IPS-15b (cell line): ENCODE results near the gene TXLNG.

Experiments used
- H3K27me3 ChIP-seq: one replicate; pipeline ENCODE4 v1.6.1; 2013; ENCODE audit warnings: low read length; ENCODE audit not compliant: control insufficient read depth, insufficient read depth
- H3K36me3 ChIP-seq: one replicate; pipeline ENCODE4 v1.6.1; 2013; ENCODE audit warnings: low read length; ENCODE audit not compliant: control insufficient read depth, insufficient read depth
- H3K4me1 ChIP-seq: one replicate; pipeline ENCODE4 v1.6.1; 2013; ENCODE audit warnings: mild to moderate bottlenecking, low read length; ENCODE audit not compliant: control insufficient read depth, insufficient read depth
- H3K4me3 ChIP-seq: one replicate; pipeline ENCODE4 v1.5.1; 2013; ENCODE audit warnings: low read depth, low read length
- H3K9ac ChIP-seq: one replicate; pipeline ENCODE4 v1.6.1; 2013; ENCODE audit warnings: low read depth, mild to moderate bottlenecking, low read length
- H3K9me3 ChIP-seq: one replicate; pipeline ENCODE4 v1.6.1; 2013; ENCODE audit warnings: mild to moderate bottlenecking, low read length; ENCODE audit not compliant: control insufficient read depth, insufficient read depth

The TXLNG gene

DNA sequence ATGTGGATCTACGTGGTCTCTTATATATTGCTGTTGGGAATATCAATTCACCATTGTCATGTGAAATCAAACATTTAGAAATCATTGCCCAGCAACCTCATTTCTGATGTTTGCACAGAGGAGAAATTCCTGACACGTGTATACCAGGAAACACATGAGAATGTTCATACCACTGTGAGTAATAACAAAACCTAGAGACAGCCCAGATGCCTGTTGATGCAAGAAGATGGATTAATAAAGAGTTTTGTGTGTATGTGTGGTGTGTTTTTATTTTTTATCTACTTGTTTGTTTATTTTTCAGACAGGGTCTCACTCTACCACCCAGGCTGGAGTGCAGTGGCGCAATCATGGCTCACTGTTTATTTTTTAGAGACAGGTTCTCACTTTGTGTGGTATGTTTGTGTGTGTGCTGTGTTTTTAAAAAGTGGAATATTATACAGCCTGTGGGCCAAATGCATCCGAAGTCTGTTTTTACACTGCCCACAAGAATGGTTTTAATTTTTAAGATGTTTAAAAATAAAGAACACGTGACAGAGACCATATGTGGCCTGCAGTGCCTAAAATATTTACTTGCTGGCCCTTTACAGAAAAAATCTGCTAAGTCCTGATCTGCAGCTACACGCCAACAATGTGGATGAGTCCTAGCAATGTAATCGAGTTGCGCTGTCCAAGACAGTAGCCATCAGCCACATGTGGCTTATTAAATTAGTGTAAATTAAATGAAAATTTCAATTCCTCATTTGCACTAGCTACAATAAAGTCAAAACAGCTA lies 39.2 kb downstream of the TXLNG start:
- Histone ChIP-seq H3K9ac (no peak overlapping the region), H3K27me3 (no peaks in the 10 kb centered on the region), H3K9me3 (no peaks in the 10 kb centered on the region), H3K4me1 (peaks cover 8% of the 10 kb centered on the region), H3K36me3 (peaks cover 6% of the 10 kb centered on the region), H3K4me3 (no peak overlapping the region)

DNA sequence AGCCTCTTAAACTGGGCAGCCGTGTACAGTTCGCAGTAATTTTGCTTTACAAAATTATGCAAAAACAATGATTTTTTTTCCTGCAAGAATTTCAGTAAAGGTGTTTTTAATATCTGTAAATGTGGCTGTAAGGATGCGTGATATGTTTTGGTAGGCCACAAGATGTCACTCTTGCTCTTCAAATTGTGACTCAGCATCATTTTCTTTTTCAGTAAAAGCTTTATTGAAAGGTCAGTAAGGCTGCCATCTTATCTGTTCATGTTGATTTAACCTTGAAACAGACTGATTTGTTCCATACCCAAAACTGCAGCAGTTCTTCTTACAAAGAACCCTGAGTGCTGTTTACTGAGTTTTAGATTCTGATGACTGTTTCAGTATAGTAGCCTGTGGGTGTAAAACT lies 39.9 kb downstream of the TXLNG start:
- H3K4me3 ChIP-seq: no peak overlapping the region
- H3K9me3 ChIP-seq: no peaks in the 10 kb centered on the region
- H3K36me3 ChIP-seq: peaks cover 6% of the 10 kb centered on the region
- peaks cover 8% of the 10 kb centered on the region for H3K4me1 ChIP-seq
- no peak overlapping the region for H3K9ac ChIP-seq
- H3K27me3 ChIP-seq: no peaks in the 10 kb centered on the region

DNA sequence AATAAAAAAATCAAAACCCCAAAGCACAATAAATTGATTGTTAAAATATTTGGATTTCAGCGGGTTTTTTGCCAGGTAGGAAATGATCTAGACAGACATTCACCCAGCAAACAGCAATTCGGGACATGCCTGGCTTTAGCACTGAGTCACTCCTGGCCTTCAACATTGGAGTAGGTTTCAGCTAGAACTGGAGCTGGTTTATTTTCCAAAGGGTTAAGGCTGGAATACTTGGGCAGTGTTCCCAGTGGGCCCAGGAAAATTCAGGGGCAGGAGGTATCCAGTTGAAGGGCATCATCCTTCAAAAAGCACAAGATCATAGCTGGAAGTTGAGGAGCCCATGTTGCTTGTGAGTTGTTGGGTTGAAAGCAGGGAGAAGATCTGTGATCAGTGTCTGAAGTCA lies 41.0 kb downstream of the TXLNG start:
- H3K9ac ChIP-seq: no peak overlapping the region
- peaks cover 8% of the 10 kb centered on the region for H3K4me1 ChIP-seq
- H3K27me3 ChIP-seq: no peaks in the 10 kb centered on the region
- H3K9me3 ChIP-seq: no peaks in the 10 kb centered on the region
- no peak overlapping the region for H3K4me3 ChIP-seq
- H3K36me3 ChIP-seq: peaks cover 12% of the 10 kb centered on the region

DNA sequence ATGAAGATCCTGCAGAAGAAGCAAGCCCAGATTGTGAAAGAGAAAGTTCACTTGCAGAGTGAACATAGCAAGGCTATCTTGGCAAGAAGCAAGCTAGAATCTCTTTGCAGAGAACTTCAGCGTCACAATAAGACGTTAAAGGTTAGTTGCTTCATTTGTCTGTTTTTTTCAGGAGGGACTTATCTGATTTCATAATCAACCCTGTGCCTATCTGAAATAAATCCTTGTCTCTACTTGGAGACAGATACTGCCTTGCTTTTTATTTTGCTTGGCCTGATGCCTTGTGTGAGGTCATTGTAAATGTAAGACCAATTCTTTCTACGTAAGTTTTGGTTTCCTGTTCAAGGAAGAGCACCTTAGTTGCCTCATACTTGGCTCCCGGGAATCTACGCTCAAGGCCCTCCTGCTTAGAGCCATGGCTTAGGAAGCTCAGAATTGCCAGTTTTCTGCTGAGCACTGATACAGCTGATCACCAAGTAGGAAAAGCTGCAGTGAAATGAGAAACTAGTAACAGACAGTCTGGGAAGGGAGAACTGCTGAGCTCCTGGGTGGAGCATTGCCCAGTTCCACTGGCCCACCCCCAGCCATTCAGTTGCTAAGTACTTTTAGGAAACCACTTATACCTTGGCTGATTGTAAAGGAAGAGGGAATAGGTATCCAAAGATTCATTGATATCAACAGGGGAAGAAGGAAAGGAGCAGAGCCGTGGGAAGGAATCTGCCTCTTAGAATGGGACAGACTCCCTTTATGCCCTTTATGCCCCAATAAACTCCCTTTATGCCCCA lies 42.0 kb downstream of the TXLNG start:
- H3K4me1 ChIP-seq: peaks cover 8% of the 10 kb centered on the region
- peaks cover 14% of the 10 kb centered on the region for H3K36me3 ChIP-seq
- no peaks in the 10 kb centered on the region for H3K9me3 ChIP-seq
- no peaks in the 10 kb centered on the region for H3K27me3 ChIP-seq
- no peak overlapping the region for H3K9ac ChIP-seq
- H3K4me3 ChIP-seq: no peak overlapping the region

DNA sequence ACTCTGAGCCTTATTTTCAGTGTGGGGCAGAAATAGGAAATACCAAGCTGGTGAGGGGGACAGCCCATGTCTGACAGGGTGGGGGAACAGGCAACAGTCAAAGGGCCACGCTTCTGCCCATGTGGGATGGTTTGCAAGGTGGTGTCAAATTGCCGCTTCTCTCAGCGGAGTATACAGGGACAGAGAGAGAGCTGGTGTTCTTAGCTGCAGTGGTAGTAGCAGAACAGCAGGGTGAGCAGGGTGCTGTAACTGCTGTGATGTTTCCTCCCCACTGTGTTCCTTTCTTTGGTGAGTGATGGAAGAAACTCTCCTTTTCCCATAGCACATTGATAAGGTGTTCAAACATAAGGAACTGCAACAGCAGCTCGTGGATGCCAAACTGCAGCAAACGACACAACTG lies 46.0 kb downstream of the TXLNG start:
- peaks cover 36% of the 10 kb centered on the region for H3K36me3 ChIP-seq

DNA sequence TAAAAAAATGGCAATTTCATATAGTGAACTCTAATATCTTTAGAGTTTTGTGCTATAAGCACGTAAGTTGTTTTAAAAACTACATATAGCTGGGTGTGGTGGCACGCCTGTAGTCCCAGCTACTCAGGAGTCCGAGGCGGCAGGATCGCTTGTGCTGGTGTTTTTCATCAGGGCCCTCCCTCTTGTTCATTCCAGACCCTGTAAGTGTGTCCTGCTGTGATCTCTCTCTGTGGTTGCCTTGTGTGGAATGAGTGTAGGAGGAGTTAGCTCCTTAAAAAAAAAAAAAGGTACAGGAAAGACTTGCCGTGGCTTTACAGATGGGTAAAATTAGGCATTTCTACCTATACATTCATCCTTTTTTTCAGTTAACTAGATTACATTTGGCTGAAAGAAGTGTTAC lies 48.5 kb downstream of the TXLNG start:
- Histone ChIP-seq H3K9me3 (no peaks in the 10 kb centered on the region), H3K9ac (no peak overlapping the region), H3K36me3 (peaks cover 53% of the 10 kb centered on the region), H3K4me3 (no peak overlapping the region), H3K4me1 (peaks cover 16% of the 10 kb centered on the region), H3K27me3 (no peaks in the 10 kb centered on the region)

More for the DNA sequence above, 46.0 kb downstream of the TXLNG start:
- Histone ChIP-seq H3K4me1 (peaks cover 6% of the 10 kb centered on the region), H3K9ac (no peak overlapping the region), H3K9me3 (no peaks in the 10 kb centered on the region), H3K4me3 (no peak overlapping the region), H3K27me3 (no peaks in the 10 kb centered on the region)

DNA sequence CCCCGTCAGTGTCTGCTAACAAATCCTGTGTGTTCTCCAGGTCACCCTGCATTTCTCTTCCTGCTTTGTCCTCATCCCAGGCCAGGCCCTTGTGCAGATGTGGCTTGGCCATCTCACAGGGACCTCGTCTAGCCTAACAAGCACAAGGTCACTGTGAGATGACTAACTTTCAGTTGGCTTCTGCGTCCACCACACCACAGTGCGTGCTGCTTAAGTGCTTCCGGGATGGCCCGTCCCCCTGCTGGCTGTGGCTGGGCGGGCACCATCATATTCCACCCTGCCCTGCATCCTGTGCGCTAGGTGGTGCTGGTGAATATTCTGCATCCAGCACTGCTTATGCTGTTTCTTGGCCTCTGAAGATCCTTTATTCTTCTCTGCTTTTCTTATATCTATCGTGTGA lies 50.1 kb downstream of the TXLNG start:
- Histone ChIP-seq H3K36me3 (peaks cover 57% of the 10 kb centered on the region), H3K9me3 (no peaks in the 10 kb centered on the region), H3K4me3 (no peak overlapping the region), H3K27me3 (no peaks in the 10 kb centered on the region), H3K4me1 (peaks cover 18% of the 10 kb centered on the region), H3K9ac (no peak overlapping the region)

DNA sequence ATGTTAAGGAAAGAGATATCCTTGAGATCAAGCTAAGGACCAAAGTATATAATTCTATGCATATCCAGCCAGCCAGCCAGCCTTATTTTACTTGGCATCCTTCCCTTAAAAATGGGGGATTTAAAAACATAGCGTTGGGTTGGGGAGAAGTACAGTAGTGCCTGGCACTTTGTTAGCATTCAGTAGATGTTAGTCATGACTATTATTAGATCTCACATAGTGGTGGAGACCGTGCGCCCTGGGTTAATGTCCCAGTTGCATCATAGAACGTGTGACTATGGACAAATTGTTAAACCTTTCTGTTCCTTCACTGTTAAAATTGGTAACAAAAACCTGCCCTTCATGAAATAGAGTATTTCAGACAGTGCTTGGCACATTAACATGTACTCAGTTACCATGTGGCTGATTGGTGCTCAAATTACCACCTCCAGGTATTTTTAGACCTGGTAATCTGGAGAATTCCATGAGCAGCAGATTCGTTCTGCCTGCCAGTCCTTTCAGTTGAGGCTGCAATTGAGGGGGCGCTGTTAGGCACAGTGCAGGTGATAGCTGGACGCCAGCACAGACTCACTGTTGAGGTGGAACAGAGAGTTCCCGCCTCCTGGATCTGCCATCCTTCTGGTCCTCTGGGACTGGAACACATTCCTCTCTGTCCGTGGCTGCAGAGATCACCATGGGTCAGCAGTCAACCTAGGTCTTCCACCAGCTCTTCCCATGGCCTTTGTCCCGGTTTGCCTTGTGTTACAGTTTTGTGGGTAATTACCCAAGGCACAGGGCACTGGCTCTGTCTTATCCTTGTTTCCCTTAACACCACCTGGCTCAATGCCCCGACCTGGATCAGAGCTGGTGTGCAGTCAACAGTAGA lies 52.2 kb downstream of the TXLNG start:
- no peak overlapping the region for H3K4me3 ChIP-seq
- H3K27me3 ChIP-seq: no peaks in the 10 kb centered on the region
- H3K9ac ChIP-seq: no peak overlapping the region
- peaks cover 46% of the 10 kb centered on the region for H3K36me3 ChIP-seq
- peaks cover 24% of the 10 kb centered on the region for H3K4me1 ChIP-seq
- no peaks in the 10 kb centered on the region for H3K9me3 ChIP-seq

DNA sequence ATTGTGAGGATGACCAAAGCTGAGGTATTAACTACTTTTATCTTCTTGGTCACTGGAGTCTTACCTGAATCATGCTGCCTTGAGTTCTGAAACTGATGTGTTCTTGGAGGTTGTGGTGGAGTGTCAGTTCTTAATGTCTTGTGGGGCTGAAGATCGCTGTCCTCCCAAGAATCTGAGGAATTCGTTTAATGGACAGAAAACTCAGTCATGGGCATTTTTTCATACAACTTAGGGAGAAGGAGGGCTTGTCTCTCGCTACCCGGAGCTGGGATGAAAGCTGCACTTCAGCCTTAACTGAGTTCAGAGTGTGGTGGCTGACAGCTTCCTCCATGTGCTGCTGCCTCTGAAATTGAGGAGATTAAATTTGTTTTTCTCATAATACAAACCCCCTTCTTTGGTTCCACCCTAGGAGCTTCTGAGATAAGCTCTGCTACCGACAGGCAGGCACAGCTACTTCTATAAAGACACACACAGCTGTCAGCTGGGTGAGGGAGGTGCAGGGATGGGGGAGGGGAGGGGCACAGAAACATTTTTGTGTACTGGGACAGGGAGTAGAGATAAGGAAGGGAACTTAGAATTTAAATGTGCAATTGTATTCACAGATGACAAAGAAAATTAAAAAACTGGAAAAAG lies 53.1 kb downstream of the TXLNG start:
- H3K9ac ChIP-seq: no peak overlapping the region
- H3K4me3 ChIP-seq: no peak overlapping the region
- H3K36me3 ChIP-seq: peaks cover 40% of the 10 kb centered on the region
- no peaks in the 10 kb centered on the region for H3K9me3 ChIP-seq
- peaks cover 25% of the 10 kb centered on the region for H3K4me1 ChIP-seq
- H3K27me3 ChIP-seq: no peaks in the 10 kb centered on the region

DNA sequence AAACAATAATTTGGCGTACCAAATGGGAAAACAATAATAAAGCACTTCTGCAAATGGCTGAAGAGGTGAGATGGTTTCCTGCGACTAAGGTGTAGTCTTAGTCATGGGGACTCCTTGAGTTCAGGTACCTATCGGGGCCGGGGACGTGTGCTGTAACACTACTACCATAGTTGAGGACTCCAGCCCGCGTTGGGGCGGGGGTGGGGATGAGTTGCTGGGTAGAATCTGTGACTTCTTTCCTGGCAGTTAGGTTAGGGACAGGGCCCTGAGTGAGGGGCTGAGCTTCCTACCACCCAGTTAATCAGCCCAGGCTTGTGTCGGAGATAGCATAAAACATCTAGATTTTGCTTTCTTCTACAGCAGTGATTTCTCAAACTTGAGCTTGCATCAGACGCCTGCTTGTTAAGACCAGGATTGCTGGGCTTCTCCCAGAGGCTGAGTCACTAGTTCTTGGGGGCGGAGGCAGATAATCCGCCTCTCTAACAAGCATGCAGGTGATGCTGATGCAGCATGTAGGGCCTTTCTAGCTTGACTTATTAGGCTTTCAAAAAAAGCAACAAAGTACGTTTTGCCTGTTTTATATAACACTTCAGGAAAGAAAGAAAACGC lies 53.7 kb downstream of the TXLNG start:
- H3K9me3 ChIP-seq: no peaks in the 10 kb centered on the region
- no peaks in the 10 kb centered on the region for H3K27me3 ChIP-seq
- H3K4me3 ChIP-seq: no peak overlapping the region
- no peak overlapping the region for H3K9ac ChIP-seq
- H3K36me3 ChIP-seq: peaks cover 44% of the 10 kb centered on the region
- peaks cover 25% of the 10 kb centered on the region for H3K4me1 ChIP-seq

DNA sequence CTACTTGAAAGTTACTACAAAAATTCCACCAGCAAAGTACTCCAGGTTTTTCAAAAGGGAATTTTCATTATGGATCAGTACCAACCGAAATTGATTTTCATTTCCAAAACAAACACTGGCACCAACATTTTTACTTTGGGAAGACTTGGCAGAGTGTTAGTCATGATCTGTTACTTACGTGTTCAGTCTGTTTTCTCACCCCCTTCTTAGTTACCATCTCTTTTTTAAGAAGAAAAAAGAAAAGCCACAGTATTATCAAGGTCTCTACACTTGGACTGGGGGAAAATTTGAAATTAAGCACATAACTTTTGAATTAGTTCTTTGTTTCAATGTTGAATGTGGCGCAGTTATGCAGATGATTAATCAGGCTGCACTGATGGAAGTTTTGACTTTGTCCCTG lies 56.4 kb downstream of the TXLNG start:
- Histone ChIP-seq H3K9me3 (no peaks in the 10 kb centered on the region), H3K4me1 (peaks cover 25% of the 10 kb centered on the region), H3K4me3 (no peak overlapping the region), H3K9ac (no peak overlapping the region), H3K36me3 (peaks cover 32% of the 10 kb centered on the region), H3K27me3 (no peaks in the 10 kb centered on the region)
